Measurements from ENCODE around the gene PWP2.

DNA sequence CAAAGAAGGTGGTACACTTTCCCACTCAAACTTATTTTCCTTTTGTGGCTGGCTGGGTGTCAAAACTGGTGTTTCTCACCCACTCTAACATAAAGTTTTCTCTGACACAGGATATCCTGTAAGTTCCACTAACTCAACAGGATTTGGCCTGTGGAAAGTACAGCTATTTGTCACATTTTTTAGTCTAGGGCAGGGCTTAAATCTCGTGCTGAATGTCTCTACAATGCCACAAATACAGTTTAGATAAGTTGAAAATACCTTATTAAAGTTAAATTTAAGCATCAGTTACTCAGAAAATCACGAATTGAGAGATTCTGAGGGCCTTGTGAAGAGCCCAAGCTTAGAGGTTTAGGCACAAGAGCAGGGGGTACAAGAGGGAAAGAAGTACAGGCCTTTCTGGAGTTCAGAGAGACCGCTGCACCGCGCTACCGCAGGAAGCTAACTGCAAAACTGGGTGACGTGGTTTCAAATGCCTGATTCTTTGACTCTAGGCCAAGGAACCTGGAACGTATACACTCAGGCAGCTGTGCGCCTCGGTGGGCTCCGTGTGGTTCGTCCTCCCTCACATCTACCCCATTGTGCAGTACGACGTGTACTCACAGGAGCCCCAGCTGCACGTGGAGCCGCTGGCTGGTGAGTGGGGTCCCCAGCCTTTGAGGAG lies 23.4 kb upstream of the PWP2 start:
- no peak for TF ChIP-seq EZH2phosphoT487 (IDR thresholded peaks at IDR 0.05; ENCODE audit: low read depth)
- TF ChIP-seq, protein P1, sequence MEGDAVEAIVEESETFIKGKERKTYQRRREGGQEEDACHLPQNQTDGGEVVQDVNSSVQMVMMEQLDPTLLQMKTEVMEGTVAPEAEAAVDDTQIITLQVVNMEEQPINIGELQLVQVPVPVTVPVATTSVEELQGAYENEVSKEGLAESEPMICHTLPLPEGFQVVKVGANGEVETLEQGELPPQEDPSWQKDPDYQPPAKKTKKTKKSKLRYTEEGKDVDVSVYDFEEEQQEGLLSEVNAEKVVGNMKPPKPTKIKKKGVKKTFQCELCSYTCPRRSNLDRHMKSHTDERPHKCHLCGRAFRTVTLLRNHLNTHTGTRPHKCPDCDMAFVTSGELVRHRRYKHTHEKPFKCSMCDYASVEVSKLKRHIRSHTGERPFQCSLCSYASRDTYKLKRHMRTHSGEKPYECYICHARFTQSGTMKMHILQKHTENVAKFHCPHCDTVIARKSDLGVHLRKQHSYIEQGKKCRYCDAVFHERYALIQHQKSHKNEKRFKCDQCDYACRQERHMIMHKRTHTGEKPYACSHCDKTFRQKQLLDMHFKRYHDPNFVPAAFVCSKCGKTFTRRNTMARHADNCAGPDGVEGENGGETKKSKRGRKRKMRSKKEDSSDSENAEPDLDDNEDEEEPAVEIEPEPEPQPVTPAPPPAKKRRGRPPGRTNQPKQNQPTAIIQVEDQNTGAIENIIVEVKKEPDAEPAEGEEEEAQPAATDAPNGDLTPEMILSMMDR (IDR thresholded peaks at IDR 0.05; ENCODE audit: low read depth, low read length): no peak
